ENCODE results near the gene SKAP1.

DNA sequence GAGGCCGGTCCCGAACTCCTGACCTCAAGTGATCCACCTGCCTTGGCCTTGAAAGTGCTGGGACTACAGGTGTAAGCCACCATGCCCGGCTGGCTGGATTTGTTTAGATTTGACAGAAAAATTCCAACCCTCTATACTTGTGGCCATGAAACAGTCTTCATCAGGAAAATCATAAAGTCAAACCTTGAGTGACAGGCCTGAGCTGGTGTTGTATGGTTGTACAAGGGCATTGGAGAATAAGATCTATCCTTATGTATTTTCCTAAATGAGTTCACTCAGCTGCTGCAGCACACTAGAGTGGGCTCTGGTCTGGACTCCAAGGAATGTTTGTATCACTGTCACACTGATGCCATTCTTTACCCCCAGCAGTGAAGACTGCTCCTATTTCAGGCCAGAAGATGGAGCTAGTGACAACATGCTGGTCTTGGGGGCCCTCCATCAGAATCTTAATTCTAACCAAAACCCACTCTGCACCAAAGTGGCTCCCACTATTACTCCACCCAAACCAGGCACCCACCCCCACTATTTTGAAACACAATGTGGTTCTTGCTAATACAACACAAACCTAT is 295.0 kb downstream of the SKAP1 start:
- TF ChIP-seq REST (IDR thresholded peaks at IDR 0.05; ENCODE audit: insufficient replicate concordance, low read depth): no peak
- TF ChIP-seq, protein P1, sequence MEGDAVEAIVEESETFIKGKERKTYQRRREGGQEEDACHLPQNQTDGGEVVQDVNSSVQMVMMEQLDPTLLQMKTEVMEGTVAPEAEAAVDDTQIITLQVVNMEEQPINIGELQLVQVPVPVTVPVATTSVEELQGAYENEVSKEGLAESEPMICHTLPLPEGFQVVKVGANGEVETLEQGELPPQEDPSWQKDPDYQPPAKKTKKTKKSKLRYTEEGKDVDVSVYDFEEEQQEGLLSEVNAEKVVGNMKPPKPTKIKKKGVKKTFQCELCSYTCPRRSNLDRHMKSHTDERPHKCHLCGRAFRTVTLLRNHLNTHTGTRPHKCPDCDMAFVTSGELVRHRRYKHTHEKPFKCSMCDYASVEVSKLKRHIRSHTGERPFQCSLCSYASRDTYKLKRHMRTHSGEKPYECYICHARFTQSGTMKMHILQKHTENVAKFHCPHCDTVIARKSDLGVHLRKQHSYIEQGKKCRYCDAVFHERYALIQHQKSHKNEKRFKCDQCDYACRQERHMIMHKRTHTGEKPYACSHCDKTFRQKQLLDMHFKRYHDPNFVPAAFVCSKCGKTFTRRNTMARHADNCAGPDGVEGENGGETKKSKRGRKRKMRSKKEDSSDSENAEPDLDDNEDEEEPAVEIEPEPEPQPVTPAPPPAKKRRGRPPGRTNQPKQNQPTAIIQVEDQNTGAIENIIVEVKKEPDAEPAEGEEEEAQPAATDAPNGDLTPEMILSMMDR (IDR thresholded peaks at IDR 0.05; ENCODE audit: insufficient read depth, low read length): peak; percentile 2

Measured in HL-60 (cell line).